Loucy (cell line): ENCODE data around the gene SHISAL1.

Experiments
- H2AFZ ChIP-seq: fragments of 200-600 bp; sonication (generic); 2 replicates; pipeline ENCODE4 v1.6.0; 2016; ENCODE audit warnings: antibody characterized with exemption, mild to moderate bottlenecking, low read length, moderate library complexity
- H3F3A ChIP-seq: fragments of 200-600 bp; 2 replicates; pipeline ENCODE4 v1.6.0; 2016; ENCODE audit warnings: antibody characterized with exemption, low read depth, mild to moderate bottlenecking
- H3K27me3 ChIP-seq: fragments of 200-600 bp; sonication (generic); 2 replicates; pipeline ENCODE4 v1.6.1; 2014; ENCODE audit warnings: low read length, mild to moderate bottlenecking; ENCODE audit not compliant: insufficient read depth, poor library complexity, severe bottlenecking
- H3K36me3 ChIP-seq: fragments of 200-600 bp; sonication (generic); 2 replicates; pipeline ENCODE4 v1.6.1; 2016; ENCODE audit warnings: low read length; ENCODE audit not compliant: insufficient read depth
- H3K4me1 ChIP-seq: fragments of 200-600 bp; sonication (generic); 2 replicates; pipeline ENCODE4 v1.5.1; 2014; ENCODE audit warnings: low read length, mild to moderate bottlenecking; ENCODE audit not compliant: insufficient read depth, poor library complexity, severe bottlenecking
- H3K4me2 ChIP-seq: fragments of 200-600 bp; sonication (generic); 2 replicates; pipeline ENCODE4 v1.6.0; 2014; ENCODE audit warnings: antibody characterized with exemption, low read length, low read depth, mild to moderate bottlenecking; ENCODE audit not compliant: poor library complexity, severe bottlenecking
- H3K4me3 ChIP-seq: fragments of 200-600 bp; sonication (generic); 2 replicates; pipeline ENCODE4 v1.5.1; 2014; ENCODE audit warnings: low read length, mild to moderate bottlenecking, mixed read lengths; ENCODE audit not compliant: poor library complexity, severe bottlenecking
- H3K79me2 ChIP-seq: fragments of 200-600 bp; sonication (generic); 2 replicates; pipeline ENCODE4 v1.6.1; 2014; ENCODE audit warnings: low read length; ENCODE audit not compliant: insufficient read depth
- H3K9ac ChIP-seq: fragments of 200-600 bp; sonication (generic); 2 replicates; pipeline ENCODE4 v1.6.0; 2014; ENCODE audit warnings: mild to moderate bottlenecking, low read depth, low read length, moderate library complexity; ENCODE audit not compliant: poor library complexity, severe bottlenecking
- H3K9me2 ChIP-seq: fragments of 200-600 bp; sonication (generic); replicated peaks from 2 replicates; pipeline ENCODE4 v1.6.1; 2016; ENCODE audit warnings: low read depth, low read length, mixed read lengths
- H3K9me3 ChIP-seq: fragments of 200-600 bp; sonication (generic); 2 replicates; pipeline ENCODE4 v1.6.1; 2014; ENCODE audit warnings: mild to moderate bottlenecking, antibody characterized with exemption, low read length, low read depth; ENCODE audit not compliant: insufficient read depth
- H4K20me1 ChIP-seq: fragments of 200-600 bp; sonication (generic); 2 replicates; pipeline ENCODE4 v1.6.0; 2014; ENCODE audit warnings: antibody characterized with exemption, low read length, mild to moderate bottlenecking; ENCODE audit not compliant: insufficient read depth, poor library complexity, severe bottlenecking
- CTCF ChIP-seq: fragments of 200-600 bp; sonication (generic); conservative IDR thresholded peaks from 2 replicates; pipeline ENCODE4 v1.5.1; 2014; ENCODE audit warnings: mild to moderate bottlenecking, antibody characterized with exemption, low read length
- EZH2phosphoT487 ChIP-seq: fragments of 200-600 bp; IDR thresholded peaks from 2 replicates; pipeline ENCODE4 v1.6.1; 2018; ENCODE audit warnings: antibody characterized with exemption, mild to moderate bottlenecking, moderate library complexity, borderline replicate concordance

The SHISAL1 gene

GRCh38 chr22:44351685-44352377, 39.1 kb upstream of the SHISAL1 start:
- H3K9me3 ChIP-seq: no peaks in the 10 kb centered on the region
- H4K20me1 ChIP-seq: no peaks in the 10 kb centered on the region
- H3K4me2 ChIP-seq: no peak overlapping the region
- H3K9me2 ChIP-seq: no peaks in the 10 kb centered on the region
- TF ChIP-seq CTCF: no peak
- TF ChIP-seq EZH2phosphoT487: no peak
- no peak overlapping the region for H2AFZ ChIP-seq
- no peaks in the 10 kb centered on the region for H3F3A ChIP-seq
- no peaks in the 10 kb centered on the region for H3K27me3 ChIP-seq
- H3K9ac ChIP-seq: no peak overlapping the region
- H3K36me3 ChIP-seq: no peaks in the 10 kb centered on the region
- no peak overlapping the region for H3K4me3 ChIP-seq
- peaks cover 3% of the 10 kb centered on the region for H3K4me1 ChIP-seq
- H3K79me2 ChIP-seq: no peaks in the 10 kb centered on the region

GRCh38 chr22:44351037-44351436, 38.3 kb upstream of the SHISAL1 start:
- Histone ChIP-seq H2AFZ (no peak overlapping the region), H3F3A (no peaks in the 10 kb centered on the region), H3K27me3 (no peaks in the 10 kb centered on the region), H3K9me3 (no peaks in the 10 kb centered on the region), H3K4me3 (no peak overlapping the region), H3K4me2 (no peak overlapping the region), H3K9ac (no peak overlapping the region), H4K20me1 (no peaks in the 10 kb centered on the region), H3K9me2 (no peaks in the 10 kb centered on the region), H3K4me1 (peaks cover 3% of the 10 kb centered on the region), H3K79me2 (no peaks in the 10 kb centered on the region), H3K36me3 (no peaks in the 10 kb centered on the region)
- TF ChIP-seq CTCF (no peak), EZH2phosphoT487 (no peak)

DNA sequence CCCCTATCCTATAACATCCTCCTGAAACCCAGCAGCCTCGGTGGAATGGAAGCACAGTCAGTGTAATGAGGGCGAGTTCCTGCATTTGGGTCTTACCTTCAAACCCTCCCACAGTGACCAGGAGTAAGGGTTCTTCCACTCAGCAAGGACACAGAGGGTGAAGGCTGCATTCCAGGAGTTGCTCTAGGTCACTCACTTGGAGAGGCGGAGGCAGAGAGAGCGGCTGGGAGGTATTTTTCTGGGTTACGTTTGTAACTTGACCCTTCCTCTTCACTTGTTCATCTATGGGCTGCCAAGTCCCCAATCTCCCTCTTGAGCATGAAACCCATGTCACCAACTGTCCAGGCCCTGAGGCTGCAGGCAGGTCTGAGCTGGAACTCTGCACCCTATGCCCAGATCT, 36.8 kb upstream of the SHISAL1 start:
- H3K36me3 ChIP-seq: no peaks in the 10 kb centered on the region
- no peaks in the 10 kb centered on the region for H3K27me3 ChIP-seq
- no peaks in the 10 kb centered on the region for H3K9me2 ChIP-seq
- no peaks in the 10 kb centered on the region for H3K9me3 ChIP-seq
- peaks cover 3% of the 10 kb centered on the region for H3K4me1 ChIP-seq
- H3K4me2 ChIP-seq: no peak overlapping the region
- no peak overlapping the region for H3K4me3 ChIP-seq
- no peak overlapping the region for H3K9ac ChIP-seq
- H4K20me1 ChIP-seq: no peaks in the 10 kb centered on the region
- H2AFZ ChIP-seq: no peak overlapping the region
- TF ChIP-seq CTCF (no peak), EZH2phosphoT487 (no peak)
- no peaks in the 10 kb centered on the region for H3F3A ChIP-seq
- no peaks in the 10 kb centered on the region for H3K79me2 ChIP-seq
